Measurements from ENCODE around the gene CMIP.

CMIP gene

GRCh38 chr16:81444448-81445121 is at the start of gene CMIP:
Gene CMIP (plus strand): TSS chr16:81444808.
- H2AFZ ChIP-seq = peak within 1 kb of the TSS; percentile 91
- no peaks in the 10 kb centered on the region for H3K36me3 ChIP-seq (ENCODE audit: control insufficient read depth, insufficient read depth, low read length)
- peak within 1 kb of the TSS; percentile 50 for H3K9ac ChIP-seq
- H3K9me3 ChIP-seq (ENCODE audit: control insufficient read depth, low read length) = no peaks in the 10 kb centered on the region
- no peaks in the 10 kb centered on the region for H3K4me1 ChIP-seq
- TF ChIP-seq CTCF (IDR thresholded peaks at IDR 0.05) = no peak
- peak within 1 kb of the TSS; percentile 51 for H3K4me3 ChIP-seq (ENCODE audit: low read depth, low read length)
- H3K27ac ChIP-seq = peak within 1 kb of the TSS; percentile 53
- peak within 1 kb of the TSS; percentile 72 for H3K4me2 ChIP-seq (ENCODE audit: low read length)
- no peaks in the 10 kb centered on the region for H3K27me3 ChIP-seq (ENCODE audit: control insufficient read depth, insufficient read depth, low read length)
- H3K79me2 ChIP-seq = peaks cover 2% of the 10 kb centered on the region

- Histone ChIP-seq H3K4me2 (ENCODE audit: low read length) (no peak overlapping the region), H3K4me1 (no peaks in the 10 kb centered on the region), H3K79me2 (no peaks in the 10 kb centered on the region), H3K9me3 (ENCODE audit: control insufficient read depth, low read length) (no peaks in the 10 kb centered on the region), H3K4me3 (ENCODE audit: low read depth, low read length) (no peak overlapping the region), H3K27me3 (ENCODE audit: control insufficient read depth, insufficient read depth, low read length) (no peaks in the 10 kb centered on the region), H2AFZ (no peak overlapping the region), H3K27ac (no peak overlapping the region), H3K36me3 (ENCODE audit: control insufficient read depth, insufficient read depth, low read length) (no peaks in the 10 kb centered on the region), H3K9ac (no peak overlapping the region)
- no peak for TF ChIP-seq CTCF (IDR thresholded peaks at IDR 0.05)
Observed at GRCh38 chr16:81394966-81395655, 49.5 kb upstream of the CMIP start.

GRCh38 chr16:81397058-81397878 is 47.3 kb upstream of the CMIP start:
- Histone ChIP-seq H3K4me2 (ENCODE audit: low read length) (no peak overlapping the region), H3K9ac (no peak overlapping the region), H3K27ac (no peak overlapping the region), H2AFZ (no peak overlapping the region), H3K4me1 (no peaks in the 10 kb centered on the region), H3K27me3 (ENCODE audit: control insufficient read depth, insufficient read depth, low read length) (no peaks in the 10 kb centered on the region), H3K9me3 (ENCODE audit: control insufficient read depth, low read length) (no peaks in the 10 kb centered on the region), H3K79me2 (no peaks in the 10 kb centered on the region), H3K4me3 (ENCODE audit: low read depth, low read length) (no peak overlapping the region), H3K36me3 (ENCODE audit: control insufficient read depth, insufficient read depth, low read length) (no peaks in the 10 kb centered on the region)
- TF ChIP-seq CTCF (IDR thresholded peaks at IDR 0.05) = no peak

- Histone ChIP-seq H3K79me2 (no peaks in the 10 kb centered on the region), H3K9ac (no peak overlapping the region), H3K4me2 (ENCODE audit: low read length) (no peak overlapping the region), H3K9me3 (ENCODE audit: control insufficient read depth, low read length) (no peaks in the 10 kb centered on the region), H3K27ac (no peak overlapping the region), H3K36me3 (ENCODE audit: control insufficient read depth, insufficient read depth, low read length) (no peaks in the 10 kb centered on the region), H2AFZ (no peak overlapping the region), H3K4me3 (ENCODE audit: low read depth, low read length) (no peak overlapping the region), H3K27me3 (ENCODE audit: control insufficient read depth, insufficient read depth, low read length) (no peaks in the 10 kb centered on the region), H3K4me1 (no peaks in the 10 kb centered on the region)
- TF ChIP-seq CTCF (IDR thresholded peaks at IDR 0.05) = no peak
Observed at GRCh38 chr16:81397879-81398520, 46.6 kb upstream of the CMIP start.

Data from parathyroid adenoma (tissue), 2 donors.